Measurements from ENCODE around the gene CAPS.

DNA sequence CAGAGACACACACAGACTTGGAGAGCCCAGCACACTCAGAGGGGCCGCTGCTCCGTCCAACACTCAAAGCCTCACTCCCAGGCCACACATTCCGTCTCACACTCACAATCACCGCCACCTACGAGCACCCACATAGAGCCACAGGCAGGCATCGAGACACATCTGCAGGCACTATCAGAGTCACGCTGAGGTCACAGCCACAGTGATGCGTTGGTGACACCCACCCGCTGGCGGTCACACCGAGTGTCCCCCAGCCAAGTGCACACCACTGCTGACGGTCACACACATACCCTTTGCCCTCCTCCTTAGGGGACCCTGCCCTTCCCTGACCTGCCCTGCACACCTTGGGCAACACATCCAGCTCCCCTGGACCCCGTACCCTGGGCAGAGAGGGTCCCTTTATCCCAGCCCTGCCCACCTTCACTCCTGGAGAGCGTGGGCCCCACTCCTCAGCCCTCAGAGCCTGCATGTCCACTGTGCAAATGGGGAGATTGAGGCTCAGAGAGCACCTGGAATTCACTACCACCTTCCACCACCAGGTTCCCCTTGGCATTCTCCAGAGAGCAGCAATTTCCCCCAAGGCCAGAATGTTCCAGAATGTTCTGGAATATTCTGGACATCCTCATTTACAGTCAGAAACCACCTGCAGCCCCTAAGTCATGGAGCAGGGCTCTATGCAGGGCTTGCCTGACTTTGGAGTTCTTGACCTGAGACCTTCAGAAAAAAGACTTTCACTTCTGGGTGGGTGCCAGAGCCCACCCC is 49.1 kb upstream of the CAPS start:
- TF ChIP-seq SREBF2 (IDR thresholded peaks at IDR 0.05) (no peak), CHD2 (IDR thresholded peaks at IDR 0.05; ENCODE audit: low read length, partially characterized antibody) (no peak), EP300 (IDR thresholded peaks at IDR 0.05) (no peak), REST (IDR thresholded peaks at IDR 0.05) (no peak), POLR2A (IDR thresholded peaks at IDR 0.05; ENCODE audit: low read length) (no peak), RFX5 (IDR thresholded peaks at IDR 0.05) (no peak), HOXA7 (CRISPR knock-in tag; IDR thresholded peaks at IDR 0.05) (no peak), GATA3 (IDR thresholded peaks at IDR 0.05; ENCODE audit: borderline replicate concordance) (no peak)
- TF ChIP-seq, protein P1, sequence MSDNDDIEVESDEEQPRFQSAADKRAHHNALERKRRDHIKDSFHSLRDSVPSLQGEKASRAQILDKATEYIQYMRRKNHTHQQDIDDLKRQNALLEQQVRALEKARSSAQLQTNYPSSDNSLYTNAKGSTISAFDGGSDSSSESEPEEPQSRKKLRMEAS (IDR thresholded peaks at IDR 0.05): no peak
- TF ChIP-seq, protein P2, sequence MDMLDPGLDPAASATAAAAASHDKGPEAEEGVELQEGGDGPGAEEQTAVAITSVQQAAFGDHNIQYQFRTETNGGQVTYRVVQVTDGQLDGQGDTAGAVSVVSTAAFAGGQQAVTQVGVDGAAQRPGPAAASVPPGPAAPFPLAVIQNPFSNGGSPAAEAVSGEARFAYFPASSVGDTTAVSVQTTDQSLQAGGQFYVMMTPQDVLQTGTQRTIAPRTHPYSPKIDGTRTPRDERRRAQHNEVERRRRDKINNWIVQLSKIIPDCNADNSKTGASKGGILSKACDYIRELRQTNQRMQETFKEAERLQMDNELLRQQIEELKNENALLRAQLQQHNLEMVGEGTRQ (IDR thresholded peaks at IDR 0.05): no peak
- TF ChIP-seq, protein P3, sequence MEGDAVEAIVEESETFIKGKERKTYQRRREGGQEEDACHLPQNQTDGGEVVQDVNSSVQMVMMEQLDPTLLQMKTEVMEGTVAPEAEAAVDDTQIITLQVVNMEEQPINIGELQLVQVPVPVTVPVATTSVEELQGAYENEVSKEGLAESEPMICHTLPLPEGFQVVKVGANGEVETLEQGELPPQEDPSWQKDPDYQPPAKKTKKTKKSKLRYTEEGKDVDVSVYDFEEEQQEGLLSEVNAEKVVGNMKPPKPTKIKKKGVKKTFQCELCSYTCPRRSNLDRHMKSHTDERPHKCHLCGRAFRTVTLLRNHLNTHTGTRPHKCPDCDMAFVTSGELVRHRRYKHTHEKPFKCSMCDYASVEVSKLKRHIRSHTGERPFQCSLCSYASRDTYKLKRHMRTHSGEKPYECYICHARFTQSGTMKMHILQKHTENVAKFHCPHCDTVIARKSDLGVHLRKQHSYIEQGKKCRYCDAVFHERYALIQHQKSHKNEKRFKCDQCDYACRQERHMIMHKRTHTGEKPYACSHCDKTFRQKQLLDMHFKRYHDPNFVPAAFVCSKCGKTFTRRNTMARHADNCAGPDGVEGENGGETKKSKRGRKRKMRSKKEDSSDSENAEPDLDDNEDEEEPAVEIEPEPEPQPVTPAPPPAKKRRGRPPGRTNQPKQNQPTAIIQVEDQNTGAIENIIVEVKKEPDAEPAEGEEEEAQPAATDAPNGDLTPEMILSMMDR (IDR thresholded peaks at IDR 0.05): no peak
- TF ChIP-seq, protein P4, sequence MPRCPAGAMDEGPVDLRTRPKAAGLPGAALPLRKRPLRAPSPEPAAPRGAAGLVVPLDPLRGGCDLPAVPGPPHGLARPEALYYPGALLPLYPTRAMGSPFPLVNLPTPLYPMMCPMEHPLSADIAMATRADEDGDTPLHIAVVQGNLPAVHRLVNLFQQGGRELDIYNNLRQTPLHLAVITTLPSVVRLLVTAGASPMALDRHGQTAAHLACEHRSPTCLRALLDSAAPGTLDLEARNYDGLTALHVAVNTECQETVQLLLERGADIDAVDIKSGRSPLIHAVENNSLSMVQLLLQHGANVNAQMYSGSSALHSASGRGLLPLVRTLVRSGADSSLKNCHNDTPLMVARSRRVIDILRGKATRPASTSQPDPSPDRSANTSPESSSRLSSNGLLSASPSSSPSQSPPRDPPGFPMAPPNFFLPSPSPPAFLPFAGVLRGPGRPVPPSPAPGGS (IDR thresholded peaks at IDR 0.05): no peak
